ENCODE measurements around the gene BRI3BP. TPM values are rescaled to one million over a fixed set of nuclear protein-coding genes. Genes with fewer than 3 reads are reported as not detected.
"Not testable (repeated sequence)": the region's sequence is repeated elsewhere in the genome, so short reads cannot be mapped to it uniquely, and the experiment has no call there.

The BRI3BP gene
- total and polyA plus RNA-seq, 10 donors = 3.3 to 13.4 (median 11.9) TPM

GRCh38 chr12:125070661-125071390 is 77.4 kb downstream of the BRI3BP start:
- TF ChIP-seq POLR2A (IDR thresholded peaks at IDR 0.05) = no peak
- TF ChIP-seq POLR2AphosphoS5 (IDR thresholded peaks at IDR 0.05) = no peak
- TF ChIP-seq CTCF (IDR thresholded peaks at IDR 0.05 in 8 of 11, conservative IDR thresholded peaks at IDR 0.05 in 3 of 11) = no peak
- WGBS, 5 donors = 90 to 95% (median 92%) methylated on average over 9 to 11 of the region's 11 CpGs
- intact Hi-C loops (cut with DNase I; ENCODE audit: low total_unique reads) = no loop called here
- Histone ChIP-seq H3K36me3 (peaks cover 0 to 36% (median under 1%) of the 10 kb centered on the region in 6 donors), H3K4me3 (no peak overlapping the region), H3K27ac (no peak overlapping the region), H3K4me1 (peaks cover 0 to 12% (median 7%) of the 10 kb centered on the region in 6 donors), H3K27me3 (replicated peaks in 1 of 7) (no peaks in the 10 kb centered on the region), H3K9me3 (no peaks in the 10 kb centered on the region)
- peak; percentile 51 for DNase-seq

- intact Hi-C loops (cut with DNase I; ENCODE audit: low total_unique reads) = no loop called here
Observed at GRCh38 chr12:125071456-125071855, 78.0 kb downstream of the BRI3BP start.

GRCh38 chr12:125072496-125072895 is 79.1 kb downstream of the BRI3BP start:
- no peaks in the 10 kb centered on the region for H3K9me3 ChIP-seq
- intact Hi-C loops (cut with DNase I; ENCODE audit: low total_unique reads) = no loop called here
- no peak for TF ChIP-seq POLR2A (IDR thresholded peaks at IDR 0.05)
- TF ChIP-seq POLR2AphosphoS5 (IDR thresholded peaks at IDR 0.05) = no peak
- TF ChIP-seq CTCF (IDR thresholded peaks at IDR 0.05 in 8 of 11, conservative IDR thresholded peaks at IDR 0.05 in 3 of 11) = no peak
- peaks cover 0 to 52% (median 11%) of the 10 kb centered on the region in 6 donors for H3K36me3 ChIP-seq
- DNase-seq = no peak
- no peaks in the 10 kb centered on the region for H3K4me1 ChIP-seq
- no peak overlapping the region for H3K4me3 ChIP-seq
- H3K27me3 ChIP-seq (replicated peaks in 1 of 7) = no peaks in the 10 kb centered on the region
- WGBS, 5 donors = 84 to 98% (median 94%) methylated on average over 2 of the region's 2 CpGs
- no peak overlapping the region for H3K27ac ChIP-seq

More at GRCh38 chr12:125071456-125071855, 78.0 kb downstream of the BRI3BP start:
- no peak overlapping the region for H3K27ac ChIP-seq
- peak; percentile 60 for DNase-seq
- no peaks in the 10 kb centered on the region for H3K9me3 ChIP-seq
- H3K4me1 ChIP-seq = peaks cover 0 to 7% (median 3%) of the 10 kb centered on the region in 6 donors
- no peaks in the 10 kb centered on the region for H3K27me3 ChIP-seq (replicated peaks in 1 of 7)
- no peak for TF ChIP-seq POLR2A (IDR thresholded peaks at IDR 0.05)
- TF ChIP-seq CTCF (IDR thresholded peaks at IDR 0.05 in 8 of 11, conservative IDR thresholded peaks at IDR 0.05 in 3 of 11) = no peak
- TF ChIP-seq POLR2AphosphoS5 (IDR thresholded peaks at IDR 0.05) = no peak
- peaks cover 0 to 42% (median 5%) of the 10 kb centered on the region in 6 donors for H3K36me3 ChIP-seq
- no peak overlapping the region for H3K4me3 ChIP-seq
- WGBS, 5 donors = 90 to 95% (median 91%) methylated on average over 12 of the region's 12 CpGs

GRCh38 chr12:125074294-125074693 is 80.8 kb downstream of the BRI3BP start:
- DNase-seq; H3K4me3 ChIP-seq; intact Hi-C loops (cut with DNase I; ENCODE audit: low total_unique reads); H3K27me3 ChIP-seq (replicated peaks in 1 of 7); H3K27ac ChIP-seq; H3K9me3 ChIP-seq; H3K4me1 ChIP-seq: not testable (repeated sequence)
- H3K36me3 ChIP-seq = peaks cover 0 to 67% (median 18%) of the 10 kb centered on the region in 6 donors
- WGBS, 5 donors = 78 to 96% (median 88%) methylated on average over 2 of the region's 2 CpGs
